Bronchial epithelial cell (primary cell): ENCODE data around the gene DBP. TPM values are rescaled to one million over a fixed set of nuclear protein-coding genes. Genes with fewer than 3 reads are reported as not detected.

Experiments used
- DNase-seq: peaks from one replicate; pipeline ENCODE4 v3.0.0-alpha.2; 2010; ENCODE audit warnings: low read depth
- FAIRE-seq: peaks from 2 replicates; lab custom pipeline; 2011; peaks lifted over from hg19 to GRCh38; lab: Jason Lieb, UNC
- H3K27me3 ChIP-seq: 2 replicates; pipeline ENCODE4 v1.5.1; 2011; ENCODE audit warnings: low read length; ENCODE audit not compliant: control insufficient read depth, insufficient read depth
- H3K36me3 ChIP-seq: 2 replicates; pipeline ENCODE4 v1.5.1; 2011; ENCODE audit warnings: low read length; ENCODE audit not compliant: control insufficient read depth, insufficient read depth
- H3K4me3 ChIP-seq: 2 replicates; pipeline ENCODE4 v1.5.1; 2011; ENCODE audit warnings: mild to moderate bottlenecking, low read depth, low read length, control low read depth
- CTCF ChIP-seq: IDR thresholded peaks from 2 replicates; pipeline ENCODE4 v1.5.1; 2011; ENCODE audit warnings: mild to moderate bottlenecking, moderate library complexity, low read length, control low read depth, inconsistent platforms; ENCODE audit not compliant: insufficient read depth, severe bottlenecking
- total RNA-seq: library from RNA; depleted of rRNA; stranded (reverse); fragments of >200 nt; gene quantifications from 2 replicates; pipeline ENCODE4 v1.2.1, GENCODE V29; 2014

The DBP gene
- total RNA-seq, 1 donor from 2014 or later: 6.6 TPM

- Histone ChIP-seq H3K27me3 (no peaks in the 10 kb centered on the region), H3K36me3 (no peaks in the 10 kb centered on the region), H3K4me3 (no peak overlapping the region)
- no peak for TF ChIP-seq CTCF
- no peak for DNase-seq
- no peak for FAIRE-seq
These were observed 29.8 kb downstream of the DBP start for GRCh38 chr19:48607359-48607755.

GRCh38 chr19:48606463-48607358, 30.5 kb downstream of the DBP start, which contains the start of gene SPACA4:
Gene SPACA4 (plus strand): TSS chr19:48606742. CDS start chr19:48606979, 237 bp downstream.
- H3K27me3 ChIP-seq: no peaks in the 10 kb centered on the region
- TF ChIP-seq CTCF: no peak
- FAIRE-seq: no peak
- no peaks in the 10 kb centered on the region for H3K36me3 ChIP-seq
- no peak within 1 kb of the TSS for H3K4me3 ChIP-seq
- DNase-seq: no peak

GRCh38 chr19:48603850-48604249, 33.3 kb downstream of the DBP start:
- FAIRE-seq: no peak
- no peaks in the 10 kb centered on the region for H3K36me3 ChIP-seq
- DNase-seq: no peak
- no peak overlapping the region for H3K4me3 ChIP-seq
- H3K27me3 ChIP-seq: no peaks in the 10 kb centered on the region
- TF ChIP-seq CTCF: no peak

- Histone ChIP-seq H3K27me3 (no peaks in the 10 kb centered on the region), H3K4me3 (no peak overlapping the region), H3K36me3 (no peaks in the 10 kb centered on the region)
- DNase-seq (no peak), FAIRE-seq (no peak)
- no peak for TF ChIP-seq CTCF
These were observed 33.7 kb downstream of the DBP start for GRCh38 chr19:48603449-48603848.

GRCh38 chr19:48603001-48603400, 34.2 kb downstream of the DBP start:
- DNase-seq: no peak
- H3K36me3 ChIP-seq: no peaks in the 10 kb centered on the region
- no peak for FAIRE-seq
- TF ChIP-seq CTCF: no peak
- no peak overlapping the region for H3K4me3 ChIP-seq
- no peaks in the 10 kb centered on the region for H3K27me3 ChIP-seq
